ENCODE measurements around the gene TAF11L14.

The TAF11L14 gene

GRCh38 chr5:17679597-17680203 lies 45.4 kb downstream of the TAF11L14 start:
- DNase-seq: no peak

- DNase-seq: no peak
Observed at GRCh38 chr5:17680737-17681136, 46.5 kb downstream of the TAF11L14 start.

Data from C1 segment of cervical spinal cord (tissue), 14 donors.